NCI-H2196 (cell line): Measurements from ENCODE around the gene CANX.
A peak's percentile ranks its signal among the peaks of the same experiment; 100 is the strongest.

Experiments
- DNase-seq: peaks from one replicate; lab custom pipeline; 2025; ENCODE audit not compliant: unreplicated experiment; lab: John Stamatoyannopoulos, UW

The CANX gene

GRCh38 chr5:179749857-179750508, 51.2 kb downstream of the CANX start:
- no peak for DNase-seq

GRCh38 chr5:179753971-179754370, 55.2 kb downstream of the CANX start:
- DNase-seq: no peak

GRCh38 chr5:179755022-179755421, 56.3 kb downstream of the CANX start:
- DNase-seq: no peak

GRCh38 chr5:179758955-179759354, 60.2 kb downstream of the CANX start:
- DNase-seq: no peak

- peak; percentile 11 for DNase-seq
Measured at GRCh38 chr5:179759581-179760551, 61.1 kb downstream of the CANX start.

- DNase-seq: peak; percentile 41
Measured at GRCh38 chr5:179762079-179762780, 63.5 kb downstream of the CANX start.

GRCh38 chr5:179762781-179763176, 64.0 kb downstream of the CANX start:
- no peak for DNase-seq

GRCh38 chr5:179763215-179763945, 64.6 kb downstream of the CANX start:
- peak; percentile 64 for DNase-seq

GRCh38 chr5:179764056-179764455, 65.3 kb downstream of the CANX start:
- DNase-seq: no peak

GRCh38 chr5:179765400-179765799, 66.6 kb downstream of the CANX start:
- DNase-seq: no peak

GRCh38 chr5:179766021-179766725, 67.4 kb downstream of the CANX start:
- no peak for DNase-seq

GRCh38 chr5:179766726-179767455, 68.1 kb downstream of the CANX start:
- no peak for DNase-seq

GRCh38 chr5:179767496-179768100, 68.8 kb downstream of the CANX start:
- DNase-seq: no peak

- no peak for DNase-seq
Measured at GRCh38 chr5:179768326-179769085, 69.7 kb downstream of the CANX start.

- no peak for DNase-seq
Measured at GRCh38 chr5:179769271-179769670, 70.5 kb downstream of the CANX start.

GRCh38 chr5:179769796-179770195, 71.0 kb downstream of the CANX start:
- DNase-seq: no peak

- no peak for DNase-seq
Measured at GRCh38 chr5:179771311-179771895, 72.6 kb downstream of the CANX start.

GRCh38 chr5:179772351-179772750, 73.6 kb downstream of the CANX start:
- no peak for DNase-seq
